Ovary (tissue), 9 donors: ENCODE results near the gene ELP4. TPM values are rescaled to one million over a fixed set of nuclear protein-coding genes. Genes with fewer than 3 reads are reported as not detected.

Experiments
- DNase-seq, 5 donors: peaks; one replicate each; pipeline ENCODE4 v3.0.0-alpha.2; 2019 to 2020
- H3K27ac ChIP-seq, 2 donors: fragments of 200-600 bp; one replicate each; pipeline versions ENCODE4 v1.5.1 to v1.8.0; 2019 to 2022
- H3K27me3 ChIP-seq: fragments of 200-600 bp; one replicate; pipeline ENCODE4 v1.8.0; 2022
- H3K36me3 ChIP-seq: fragments of 200-600 bp; sonication (generic); one replicate; pipeline ENCODE4 v1.5.1; 2019
- H3K4me1 ChIP-seq: one replicate; pipeline ENCODE4 v1.8.1; 2013; ENCODE audit warnings: mild to moderate bottlenecking, moderate library complexity; ENCODE audit not compliant: insufficient read depth
- H3K4me3 ChIP-seq: fragments of 200-600 bp; sonication (generic); one replicate; pipeline ENCODE4 v1.5.1; 2017
- H3K9me3 ChIP-seq, 2 donors: fragments of 200-600 bp in 1 of 2; sonication (generic) in 1 of 2; one replicate each; pipeline versions ENCODE4 v1.5.1 to v1.8.1; 2013 to 2019; ENCODE audit warnings: mild to moderate bottlenecking in 1 of 2, moderate library complexity in 1 of 2
- CTCF ChIP-seq, 3 donors: fragments of 450-650 bp in 2 of 3; fragments of 200-600 bp in 1 of 3; IDR thresholded peaks; one replicate each; pipeline versions ENCODE4 v1.5.1 to v1.8.0; 2016 to 2022; ENCODE audit warnings: antibody characterized with exemption in 3 of 3, mild to moderate bottlenecking in 1 of 3
- EP300 ChIP-seq: sonication (generic); formaldehyde crosslinking; IDR thresholded peaks from one replicate; pipeline ENCODE4 v1.6.1; 2017; ENCODE audit warnings: antibody characterized with exemption
- POLR2A ChIP-seq: fragments of 450-650 bp; IDR thresholded peaks from one replicate; pipeline ENCODE4 v1.6.1; 2017; ENCODE audit warnings: antibody characterized with exemption, mild to moderate bottlenecking, moderate library complexity
- WGBS, 3 donors: extraction: QIAGEN DNeasy Blood & Tissue Kit in 1 of 3; methylation state at CpG; one replicate each; pipeline versions ENCODE4 v1.1.5 to v1.1.7; 2013 to 2017; 5-methylcytosine and 5-hydroxymethylcytosine counted together
- intact Hi-C, 4 donors: fragments of 100-400 bp; cut with DNase I; formaldehyde crosslinking; loops; one replicate each; pipeline versions ENCODE4 v1.11.0 to v1.15.1; 2022 to 2023
- polyA plus RNA-seq, 2 donors: library from polyadenylated mRNA; stranded (reverse); fragments of 200-250 nt in 1 of 2; fragments of 350-450 nt in 1 of 2; fragmentation: Illumina TruSeq in 1 of 2; extraction: RNeasy Lipid Tissue Mini Kit (QIAGEN cat#74804) in 1 of 2; gene quantifications; one replicate each; pipeline ENCODE4 v1.2.3, GENCODE V29; 2013 to 2014
- total RNA-seq, 7 donors: library from RNA; depleted of rRNA in 2 of 7; stranded (reverse); fragments of >200 nt in 2 of 7; fragmentation: NEBNext Ultra II Directional in 3 of 7; extraction: Animal tissue kit (Norgen Biotek cat#: 25700) in 3 of 7; gene quantifications; one replicate each; pipeline versions ENCODE4 v1.1.0 to v1.2.4, GENCODE V29; 2016 to 2023
- donor health status: DM: no; HTN: no; CAD: no; lungs with moderate emphysema.
- donor health status: DM: no; HTN: no; CAD: no.
- donor health status: Bipolar disorder and iron deficiency.
- donor health status: DM: yes; HTN: yes; CAD: no.
- donor health status: DM: no; HTN: no; CAD: no.
- donor health status: DM: yes; HTN: yes; CAD: no.

ELP4 gene
- total and polyA plus RNA-seq, 9 donors: 9.7 to 25.8 (median 13.8) TPM

DNA sequence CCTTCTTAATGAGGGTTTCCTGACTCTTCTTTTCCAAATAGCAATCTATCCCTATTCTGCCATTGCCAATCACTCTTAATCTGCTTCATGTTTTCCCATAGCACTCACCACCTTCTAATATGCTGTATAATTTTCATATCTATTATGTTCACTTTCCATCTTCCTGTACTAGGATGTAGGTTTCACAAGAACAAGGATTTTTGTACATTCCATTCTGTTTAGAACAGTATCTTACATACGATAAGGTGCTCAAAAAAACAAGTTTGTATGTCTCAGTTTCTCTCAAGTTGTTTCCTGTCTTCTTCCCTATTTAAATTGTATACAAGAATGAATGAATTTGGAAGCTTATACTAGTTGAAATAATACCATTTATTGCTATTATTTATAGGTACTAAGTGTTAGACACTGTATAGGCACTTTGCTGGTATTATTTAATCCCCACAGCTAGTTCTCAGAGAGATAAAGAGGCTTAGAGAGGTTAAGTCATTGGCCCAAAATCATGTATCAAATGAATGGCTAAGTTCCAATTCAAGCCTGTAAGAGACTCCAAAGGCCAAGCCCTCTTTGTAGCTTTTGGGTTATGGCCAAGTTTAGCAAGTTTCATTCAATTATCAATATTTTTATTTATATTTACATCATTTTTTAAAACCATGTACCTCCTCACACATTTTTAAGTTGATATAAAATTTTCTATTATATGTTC lies 166.9 kb downstream of the ELP4 start:
- no peaks in the 10 kb centered on the region for H3K4me1 ChIP-seq
- no peaks in the 10 kb centered on the region for H3K9me3 ChIP-seq
- no peak overlapping the region for H3K4me3 ChIP-seq
- WGBS, 3 donors: 92 to 97% (median 94%) methylated on average over 1 of the region's 1 CpG
- no peak overlapping the region for H3K27ac ChIP-seq
- no peaks in the 10 kb centered on the region for H3K27me3 ChIP-seq
- H3K36me3 ChIP-seq: no peaks in the 10 kb centered on the region
- no peak for DNase-seq
- intact Hi-C loops: no loop called here
- TF ChIP-seq CTCF (IDR thresholded peaks at IDR 0.05) (no peak), EP300 (no peak), POLR2A (no peak)

DNA sequence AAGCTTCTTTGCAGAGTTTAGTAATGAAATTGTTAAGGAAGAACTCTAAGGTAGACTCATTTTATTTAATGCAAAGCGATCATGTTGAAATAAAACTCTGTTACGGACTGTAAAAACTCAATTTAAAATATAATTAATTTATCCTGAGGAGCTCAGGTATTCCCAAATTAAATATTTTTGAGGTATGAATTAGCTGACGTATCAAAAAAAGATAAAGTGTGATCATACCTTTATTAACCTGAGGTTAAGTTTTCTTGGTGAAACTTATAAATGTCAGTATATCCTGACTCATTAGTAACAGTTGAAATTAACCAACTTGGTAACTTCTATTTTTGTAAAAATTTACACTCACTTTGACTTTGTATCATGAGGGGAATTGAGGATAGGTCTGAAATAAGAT lies 171.2 kb downstream of the ELP4 start:
- TF ChIP-seq EP300: no peak
- TF ChIP-seq CTCF (IDR thresholded peaks at IDR 0.05): no peak
- Histone ChIP-seq H3K4me3 (no peak overlapping the region), H3K27me3 (no peaks in the 10 kb centered on the region), H3K27ac (no peak overlapping the region), H3K9me3 (no peaks in the 10 kb centered on the region), H3K36me3 (no peaks in the 10 kb centered on the region), H3K4me1 (no peaks in the 10 kb centered on the region)
- intact Hi-C loops: no loop called here
- no peak for DNase-seq
- 96 to 98% (median 98%) methylated on average over 3 of the region's 3 CpGs for WGBS, 3 donors

DNA sequence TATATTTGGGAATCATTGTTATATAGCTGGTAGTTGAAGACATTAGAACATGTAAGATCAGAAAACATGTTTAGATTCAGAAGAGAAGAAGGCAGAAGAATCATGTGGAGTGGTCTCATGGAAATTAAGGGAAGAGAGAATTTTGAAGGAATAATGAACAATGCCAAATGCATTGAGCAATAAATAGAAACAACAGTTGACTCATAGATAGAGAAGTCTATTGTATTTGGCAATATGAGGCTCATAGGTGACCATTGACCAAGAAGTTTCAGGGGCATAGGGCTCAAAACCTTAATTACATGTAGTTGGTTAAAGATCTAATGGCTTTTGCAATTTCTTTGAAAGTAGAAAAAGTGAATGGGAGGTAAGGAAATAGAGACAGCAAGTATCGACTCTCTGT lies 177.7 kb downstream of the ELP4 start:
- no peaks in the 10 kb centered on the region for H3K36me3 ChIP-seq
- H3K9me3 ChIP-seq: no peaks in the 10 kb centered on the region
- intact Hi-C loops: no loop called here
- no peaks in the 10 kb centered on the region for H3K4me1 ChIP-seq
- no peak overlapping the region for H3K27ac ChIP-seq
- TF ChIP-seq POLR2A (no peak), CTCF (IDR thresholded peaks at IDR 0.05) (no peak), EP300 (no peak)
- 93 to 98% (median 97%) methylated on average over 1 of the region's 1 CpG for WGBS, 3 donors
- no peak overlapping the region for H3K4me3 ChIP-seq
- H3K27me3 ChIP-seq: no peaks in the 10 kb centered on the region
- no peak for DNase-seq

GRCh38 chr11:31687861-31688260 lies 178.3 kb downstream of the ELP4 start:
- 81 to 87% (median 82%) methylated on average over 4 of the region's 4 CpGs for WGBS, 3 donors
- H3K36me3 ChIP-seq: no peaks in the 10 kb centered on the region
- H3K27me3 ChIP-seq: no peaks in the 10 kb centered on the region
- H3K4me1 ChIP-seq: no peaks in the 10 kb centered on the region
- H3K9me3 ChIP-seq: no peaks in the 10 kb centered on the region
- H3K4me3 ChIP-seq: no peak overlapping the region
- intact Hi-C loops: no loop called here
- H3K27ac ChIP-seq: no peak overlapping the region
- TF ChIP-seq POLR2A (no peak), EP300 (no peak), CTCF (IDR thresholded peaks at IDR 0.05) (no peak)
- DNase-seq: no peak
